Fibroblast of the conjunctiva (primary cell): ENCODE data around the gene B3GALT6.

Source experiments
- DNase-seq: peaks from one replicate; pipeline ENCODE4 v3.0.0-alpha.2; 2010; ENCODE audit warnings: low read depth

The B3GALT6 gene

DNA sequence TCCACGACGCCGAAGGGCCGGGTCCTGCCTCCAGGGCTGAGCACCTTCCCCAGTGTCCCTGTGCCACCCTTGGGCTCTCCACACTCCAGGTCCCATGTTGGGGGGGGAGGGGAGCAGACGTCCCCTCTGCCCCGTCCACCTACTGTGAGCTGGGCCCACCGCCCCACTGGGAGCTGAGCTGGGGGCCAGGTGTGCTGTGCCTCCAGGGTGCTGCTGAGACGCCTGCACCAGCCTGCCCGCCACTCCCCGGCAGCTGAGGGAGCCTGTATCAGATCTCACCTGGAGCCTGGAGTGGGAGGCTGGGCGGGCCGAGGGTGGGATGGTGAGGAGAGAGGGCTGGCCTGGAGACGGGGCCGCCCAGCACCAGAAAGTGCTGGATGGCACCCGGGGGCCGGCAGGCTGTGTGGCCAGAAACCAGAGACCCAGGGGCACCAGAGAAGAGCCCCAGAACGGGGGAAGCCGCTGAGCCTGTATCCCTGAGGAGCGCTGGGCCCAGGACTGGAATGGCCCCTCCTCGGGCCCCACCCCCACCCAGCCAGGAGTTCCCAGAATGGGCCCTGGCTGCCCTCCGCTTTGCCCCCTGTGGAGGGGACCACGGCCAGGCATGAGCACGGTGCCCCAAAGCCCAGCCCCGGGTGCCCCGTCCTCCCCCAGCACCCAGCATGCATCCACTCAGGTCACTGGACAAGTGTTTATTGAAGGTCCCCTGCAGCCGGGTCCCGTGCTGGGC, 29.0 kb upstream of the B3GALT6 start:
- no peak for DNase-seq

DNA sequence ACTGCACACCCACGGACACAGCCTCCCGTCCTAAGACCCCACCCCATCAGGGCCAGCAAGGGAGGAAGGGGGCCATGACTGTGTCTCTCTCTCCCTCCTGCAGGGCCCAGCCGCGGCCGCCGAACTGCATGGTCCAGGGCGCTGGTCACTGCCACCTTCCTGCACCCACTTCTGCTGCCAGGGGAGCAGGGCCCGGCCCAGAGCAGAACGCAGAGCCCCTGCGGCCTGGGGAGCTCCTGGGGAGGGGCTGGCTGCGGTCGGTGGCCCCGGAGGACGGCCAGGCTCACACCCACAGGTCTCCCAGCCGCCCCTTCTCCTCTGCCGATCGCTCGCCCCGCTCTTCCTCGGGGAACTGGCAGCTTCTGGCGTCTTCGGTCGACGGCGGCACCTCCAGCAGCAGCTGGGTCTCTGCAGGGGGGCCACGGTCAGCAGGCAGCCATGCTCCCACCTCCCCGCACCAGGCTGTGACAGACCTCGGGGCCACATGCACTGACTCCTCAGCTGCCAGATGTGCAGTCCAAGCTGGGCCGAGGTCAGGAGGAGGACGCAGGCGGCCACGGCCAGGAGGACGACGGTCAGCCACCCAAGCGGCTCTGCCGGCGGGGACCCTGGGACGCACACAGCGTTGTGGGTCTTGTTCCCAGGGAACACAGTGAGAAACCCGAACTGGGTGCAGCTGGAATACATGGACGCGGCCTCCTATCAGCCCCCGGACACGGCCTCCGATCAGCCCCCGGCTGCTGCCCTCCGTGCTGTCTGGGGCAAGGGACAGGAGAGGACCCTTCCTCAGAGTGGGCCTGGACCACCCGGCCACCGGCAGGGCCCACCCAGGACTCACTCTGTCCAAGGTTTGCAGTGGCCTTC, 28.2 kb upstream of the B3GALT6 start:
- no peak for DNase-seq

- DNase-seq = no peak
These were observed 27.6 kb upstream of the B3GALT6 start for GRCh38 chr1:1204425-1204920.

- DNase-seq = no peak
These were observed 26.9 kb upstream of the B3GALT6 start for GRCh38 chr1:1204998-1205768.

DNA sequence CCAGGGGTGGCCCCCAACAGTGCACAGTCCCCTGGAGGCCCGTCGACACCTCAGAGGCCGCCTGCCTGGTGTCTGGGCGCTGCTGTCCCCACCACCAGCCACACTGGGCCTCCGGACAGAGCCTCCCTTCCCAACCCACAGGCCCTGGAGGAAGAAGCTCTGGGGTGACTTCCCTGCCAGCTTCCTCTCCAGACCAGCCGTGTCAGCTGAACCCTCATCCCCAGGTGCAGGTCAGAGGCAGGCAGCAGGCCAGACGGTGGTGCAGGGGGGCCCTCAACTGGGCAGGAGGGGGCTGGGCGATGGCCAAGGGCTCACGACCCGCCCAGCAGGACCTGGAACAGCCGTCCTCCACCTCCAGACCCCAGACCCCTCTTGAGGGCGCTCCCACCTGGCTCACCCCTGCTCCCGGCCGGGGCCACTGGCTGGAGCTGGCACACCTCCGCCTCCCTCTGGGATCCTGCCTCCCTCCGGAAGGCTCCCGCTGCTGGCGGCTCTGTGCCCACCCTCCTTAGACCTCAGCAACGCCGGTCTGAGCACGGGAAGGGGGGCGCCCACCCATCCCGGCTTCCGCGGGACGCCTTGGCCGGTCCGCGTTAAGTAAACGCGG, 26.2 kb upstream of the B3GALT6 start:
- DNase-seq = no peak

GRCh38 chr1:1206376-1206965, 25.6 kb upstream of the B3GALT6 start, which contains the start of gene TNFRSF18:
Gene TNFRSF18 (minus strand): TSS chr1:1206592. CDS start chr1:1206571, 21 bp downstream.
- DNase-seq = no peak

GRCh38 chr1:1206966-1207531, 25.0 kb upstream of the B3GALT6 start:
- no peak for DNase-seq

- no peak for DNase-seq
These were observed 24.5 kb upstream of the B3GALT6 start for GRCh38 chr1:1207571-1207892.

GRCh38 chr1:1208713-1209433, 23.2 kb upstream of the B3GALT6 start:
- DNase-seq = no peak

DNA sequence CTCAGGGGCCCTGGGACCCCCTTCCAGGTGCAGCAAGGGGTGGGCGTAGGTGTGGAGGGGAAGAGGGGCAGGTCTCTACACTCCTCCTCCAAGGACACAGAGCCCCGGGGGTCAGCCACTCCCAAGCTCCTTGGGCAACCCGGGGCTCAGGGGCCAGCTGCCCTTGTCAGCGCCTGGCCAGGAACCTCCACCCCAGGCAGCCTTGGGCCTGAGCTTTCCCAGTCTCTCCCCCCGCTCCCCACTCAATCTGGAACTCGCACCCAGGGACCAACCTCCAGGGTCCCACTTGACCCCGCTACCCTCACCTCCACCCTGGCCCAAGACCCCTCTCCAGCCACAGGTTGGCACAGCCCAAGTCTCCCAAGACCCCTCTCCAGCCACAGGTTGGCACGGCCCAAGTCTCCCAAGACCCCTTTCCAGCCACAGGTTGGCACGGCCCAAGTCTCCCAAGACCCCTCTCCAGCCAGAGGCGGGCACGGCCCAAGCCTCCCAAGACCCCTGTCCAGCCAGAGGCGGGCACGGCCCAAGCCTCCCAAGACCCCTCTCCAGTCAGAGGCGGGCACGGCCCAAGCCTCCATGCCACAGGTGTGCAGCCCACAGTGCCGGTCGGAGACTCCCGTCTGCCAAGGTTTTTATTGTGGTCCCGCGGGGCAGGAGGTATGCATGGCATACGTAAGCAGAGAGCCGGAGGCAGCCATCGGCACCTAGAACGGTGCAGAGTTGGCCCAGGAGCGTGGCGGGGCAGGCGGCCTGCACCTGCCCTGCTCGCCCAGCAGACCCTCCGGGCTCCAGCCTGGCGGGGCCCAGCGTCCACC, 21.1 kb upstream of the B3GALT6 start:
- DNase-seq = no peak

DNA sequence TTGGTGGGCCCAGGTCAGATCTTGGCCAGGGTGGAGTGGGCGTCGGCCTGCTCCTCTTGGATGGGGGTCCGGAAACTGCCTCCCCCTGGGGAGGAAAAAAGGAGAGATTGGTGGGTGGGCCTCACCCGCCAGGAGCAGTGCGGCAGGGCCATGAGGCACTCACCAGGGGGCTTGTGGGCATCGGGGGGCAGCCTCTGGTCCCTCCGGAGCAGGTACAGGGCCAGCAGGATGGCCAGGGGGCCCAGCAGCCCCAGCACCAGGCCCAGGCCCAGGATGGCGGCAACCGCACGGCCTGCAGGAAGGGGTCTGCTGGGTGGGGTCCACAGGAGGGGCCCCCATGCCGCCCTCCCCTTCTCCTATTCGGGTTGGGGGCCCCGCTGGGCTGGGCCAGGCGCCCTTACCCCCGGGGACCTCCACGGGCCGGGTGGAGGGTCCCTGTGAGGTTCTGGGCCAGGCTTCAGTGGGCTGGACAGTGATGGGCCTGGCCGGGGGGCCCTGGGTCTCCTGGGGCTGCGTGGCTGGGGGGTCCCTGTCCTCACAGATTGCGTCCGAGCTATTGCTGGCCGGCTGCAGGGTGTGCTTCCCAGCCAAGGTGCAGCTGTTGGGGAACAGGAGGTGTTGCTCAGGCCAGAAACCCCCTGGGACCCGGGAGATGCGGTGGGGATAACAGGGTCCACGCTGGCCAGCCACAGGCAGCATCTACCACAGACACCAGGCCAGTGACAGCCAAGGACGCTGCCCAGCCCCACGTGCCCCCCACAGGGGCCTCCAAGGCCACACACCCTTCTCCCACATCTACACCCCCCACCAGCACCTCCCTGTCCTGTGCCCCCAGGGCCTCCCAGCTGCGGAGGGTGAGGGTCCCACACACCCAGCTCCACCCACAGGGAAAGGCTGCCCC, 20.2 kb upstream of the B3GALT6 start:
- no peak for DNase-seq

DNA sequence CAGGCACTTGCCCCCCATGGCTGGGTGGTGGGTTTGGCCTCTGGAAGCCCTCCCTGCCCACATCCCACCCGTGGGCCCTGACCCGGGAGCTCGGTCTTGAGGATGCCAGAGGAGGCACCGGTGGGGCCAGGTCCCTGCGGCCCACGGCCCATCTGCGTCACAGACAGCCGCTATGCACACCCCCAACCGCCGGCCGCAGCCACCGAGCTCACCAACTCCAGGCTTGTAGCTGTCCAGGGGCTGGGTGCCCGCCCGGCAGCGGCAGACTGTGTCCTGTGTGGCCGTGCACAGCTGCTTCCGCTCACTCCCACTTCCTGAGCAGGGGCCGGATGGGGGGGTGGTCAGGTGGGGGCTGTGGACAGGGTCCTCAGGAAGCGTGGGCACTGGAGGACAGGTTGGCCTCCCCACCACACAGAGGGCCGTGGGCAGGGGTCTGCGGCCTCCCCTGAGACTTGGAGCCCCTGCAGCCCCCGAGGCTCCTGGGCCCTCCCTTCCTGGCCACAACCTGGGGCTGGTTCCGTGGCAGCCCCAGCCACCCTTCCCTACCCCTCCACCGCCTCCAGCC, 19.2 kb upstream of the B3GALT6 start:
- no peak for DNase-seq

GRCh38 chr1:1213345-1214265, 18.4 kb upstream of the B3GALT6 start, which contains the start of gene TNFRSF4:
Gene TNFRSF4 (minus strand): TSS chr1:1214153. CDS start chr1:1214127, 26 bp downstream.
- DNase-seq = no peak

DNA sequence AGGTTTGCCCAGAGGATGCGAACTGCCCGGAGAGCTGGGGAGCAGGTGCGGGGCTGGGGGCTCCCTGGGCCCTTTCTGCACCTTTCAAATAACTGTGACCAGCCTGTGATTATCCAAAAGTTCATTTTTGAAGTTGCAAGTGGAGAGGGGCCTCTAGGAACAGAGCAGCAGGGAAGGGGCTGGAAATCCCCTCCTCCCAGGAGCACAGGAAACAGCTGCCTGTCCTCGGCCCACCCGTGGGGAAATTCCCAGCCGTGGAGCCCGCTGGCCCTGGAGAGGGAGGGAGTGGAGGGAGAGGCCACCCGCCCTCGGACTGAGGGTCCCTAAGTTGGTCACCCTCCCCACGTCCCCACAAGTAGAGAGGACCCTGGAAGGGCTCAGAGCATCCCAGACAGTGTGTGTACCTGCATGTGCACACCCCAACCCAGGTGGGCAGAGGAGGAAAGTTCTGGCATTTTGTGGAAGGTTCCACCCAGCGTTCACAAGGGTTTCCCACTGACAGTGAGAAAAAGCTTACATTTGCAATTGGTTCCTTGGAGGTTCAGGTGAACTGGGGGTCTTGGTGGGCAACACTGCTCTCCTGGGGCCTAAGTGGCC, 16.9 kb upstream of the B3GALT6 start:
- no peak for DNase-seq

DNA sequence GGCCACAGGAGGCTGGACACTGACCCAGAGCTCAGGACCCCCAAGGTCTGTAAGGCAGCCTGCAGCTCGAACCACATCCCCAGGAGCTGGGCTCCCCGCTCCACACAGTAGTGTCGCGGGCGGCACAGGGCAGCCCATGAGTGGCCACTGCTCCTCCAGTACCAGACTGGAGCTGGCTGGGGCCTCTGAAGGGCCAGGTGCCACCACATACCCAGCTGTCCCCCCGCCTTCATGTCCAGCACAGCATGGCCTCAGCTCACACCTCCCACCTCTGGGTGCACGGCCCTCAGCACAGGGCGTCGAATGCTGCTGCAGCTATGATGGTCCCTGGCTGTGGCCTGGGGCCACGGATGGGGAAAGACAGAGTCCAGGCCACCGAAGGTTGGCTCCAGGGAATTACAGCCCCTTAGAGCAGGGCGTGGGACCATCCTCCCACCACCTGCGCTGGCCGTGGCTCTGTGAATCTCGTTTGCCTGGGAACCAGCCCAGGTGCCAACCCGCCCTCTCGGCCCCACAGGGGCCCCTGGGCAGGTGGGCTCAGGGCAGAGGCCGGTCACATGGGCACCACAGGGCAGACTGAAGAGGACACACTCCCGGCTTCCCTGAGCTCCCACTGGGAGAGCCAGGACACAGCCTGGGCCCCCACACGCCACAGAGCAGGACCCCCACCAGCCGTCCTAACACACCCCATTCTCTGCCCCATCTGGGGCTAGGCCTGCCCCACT, 16.0 kb upstream of the B3GALT6 start:
- no peak for DNase-seq
